ENCODE measurements around the gene CHRNA4. TPM values are rescaled to one million over a fixed set of nuclear protein-coding genes. Genes with fewer than 3 reads are reported as not detected.

The CHRNA4 gene
- total RNA-seq, 4 donors from 2014 or later = not detected

DNA sequence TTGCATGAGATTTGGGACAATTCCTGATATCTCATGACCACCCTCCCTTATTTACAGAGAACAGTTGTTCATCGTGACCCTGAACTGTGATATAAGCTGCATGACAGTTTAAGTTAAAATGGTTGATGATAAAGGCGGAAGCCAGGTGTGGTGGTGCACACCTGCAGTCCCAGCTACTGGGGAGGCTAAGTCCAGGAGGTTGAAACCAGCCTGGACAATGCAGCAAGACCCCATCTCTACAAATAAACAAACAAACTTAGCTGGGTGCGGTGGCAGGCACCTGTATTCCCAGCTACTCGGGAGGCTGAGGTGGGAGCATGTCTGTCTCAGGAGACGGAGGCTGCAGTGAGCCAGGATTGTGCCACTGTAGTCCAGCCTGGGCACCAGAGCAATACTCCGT, 44.1 kb downstream of the CHRNA4 start:
- Histone ChIP-seq H3K27me3 (no peaks in the 10 kb centered on the region), H3K36me3 (no peaks in the 10 kb centered on the region), H3K27ac (no peak overlapping the region), H3K4me3 (no peak overlapping the region), H3K9me3 (no peaks in the 10 kb centered on the region), H3K4me1 (no peaks in the 10 kb centered on the region)
- TF ChIP-seq, protein P1, sequence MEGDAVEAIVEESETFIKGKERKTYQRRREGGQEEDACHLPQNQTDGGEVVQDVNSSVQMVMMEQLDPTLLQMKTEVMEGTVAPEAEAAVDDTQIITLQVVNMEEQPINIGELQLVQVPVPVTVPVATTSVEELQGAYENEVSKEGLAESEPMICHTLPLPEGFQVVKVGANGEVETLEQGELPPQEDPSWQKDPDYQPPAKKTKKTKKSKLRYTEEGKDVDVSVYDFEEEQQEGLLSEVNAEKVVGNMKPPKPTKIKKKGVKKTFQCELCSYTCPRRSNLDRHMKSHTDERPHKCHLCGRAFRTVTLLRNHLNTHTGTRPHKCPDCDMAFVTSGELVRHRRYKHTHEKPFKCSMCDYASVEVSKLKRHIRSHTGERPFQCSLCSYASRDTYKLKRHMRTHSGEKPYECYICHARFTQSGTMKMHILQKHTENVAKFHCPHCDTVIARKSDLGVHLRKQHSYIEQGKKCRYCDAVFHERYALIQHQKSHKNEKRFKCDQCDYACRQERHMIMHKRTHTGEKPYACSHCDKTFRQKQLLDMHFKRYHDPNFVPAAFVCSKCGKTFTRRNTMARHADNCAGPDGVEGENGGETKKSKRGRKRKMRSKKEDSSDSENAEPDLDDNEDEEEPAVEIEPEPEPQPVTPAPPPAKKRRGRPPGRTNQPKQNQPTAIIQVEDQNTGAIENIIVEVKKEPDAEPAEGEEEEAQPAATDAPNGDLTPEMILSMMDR (IDR thresholded peaks at IDR 0.05) = no peak
- no peak for TF ChIP-seq POLR2A (IDR thresholded peaks at IDR 0.05)
- DNase-seq = no peak

DNA sequence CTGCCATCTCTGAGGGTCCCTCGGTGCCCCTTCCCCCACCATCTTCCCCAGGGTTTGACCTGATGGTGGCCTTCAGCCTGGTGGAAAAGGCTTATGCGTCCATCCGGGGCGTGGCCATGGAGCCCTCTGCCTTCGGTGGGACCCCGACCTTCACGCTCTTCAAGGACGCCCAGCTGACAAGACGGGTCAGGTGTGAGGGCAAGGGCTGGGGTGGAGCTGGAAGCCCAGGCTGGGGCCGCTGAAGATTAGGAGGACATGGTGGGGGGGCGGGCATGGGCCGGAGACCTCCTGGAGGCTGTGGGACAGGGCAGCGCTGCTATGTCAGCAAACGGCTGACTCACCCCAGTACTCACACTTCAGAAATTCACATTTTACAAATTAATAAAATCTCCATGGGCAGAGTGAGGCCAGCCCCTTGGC, 44.6 kb downstream of the CHRNA4 start:
- H3K27me3 ChIP-seq = no peaks in the 10 kb centered on the region
- no peaks in the 10 kb centered on the region for H3K9me3 ChIP-seq
- H3K27ac ChIP-seq = no peak overlapping the region
- H3K4me3 ChIP-seq = no peak overlapping the region
- TF ChIP-seq, protein P1 (IDR thresholded peaks at IDR 0.05) = no peak
- TF ChIP-seq POLR2A (IDR thresholded peaks at IDR 0.05) = no peak
- peak in 1 of 3 donors; percentile 35 for DNase-seq
- no peaks in the 10 kb centered on the region for H3K36me3 ChIP-seq
- H3K4me1 ChIP-seq = no peaks in the 10 kb centered on the region

DNA sequence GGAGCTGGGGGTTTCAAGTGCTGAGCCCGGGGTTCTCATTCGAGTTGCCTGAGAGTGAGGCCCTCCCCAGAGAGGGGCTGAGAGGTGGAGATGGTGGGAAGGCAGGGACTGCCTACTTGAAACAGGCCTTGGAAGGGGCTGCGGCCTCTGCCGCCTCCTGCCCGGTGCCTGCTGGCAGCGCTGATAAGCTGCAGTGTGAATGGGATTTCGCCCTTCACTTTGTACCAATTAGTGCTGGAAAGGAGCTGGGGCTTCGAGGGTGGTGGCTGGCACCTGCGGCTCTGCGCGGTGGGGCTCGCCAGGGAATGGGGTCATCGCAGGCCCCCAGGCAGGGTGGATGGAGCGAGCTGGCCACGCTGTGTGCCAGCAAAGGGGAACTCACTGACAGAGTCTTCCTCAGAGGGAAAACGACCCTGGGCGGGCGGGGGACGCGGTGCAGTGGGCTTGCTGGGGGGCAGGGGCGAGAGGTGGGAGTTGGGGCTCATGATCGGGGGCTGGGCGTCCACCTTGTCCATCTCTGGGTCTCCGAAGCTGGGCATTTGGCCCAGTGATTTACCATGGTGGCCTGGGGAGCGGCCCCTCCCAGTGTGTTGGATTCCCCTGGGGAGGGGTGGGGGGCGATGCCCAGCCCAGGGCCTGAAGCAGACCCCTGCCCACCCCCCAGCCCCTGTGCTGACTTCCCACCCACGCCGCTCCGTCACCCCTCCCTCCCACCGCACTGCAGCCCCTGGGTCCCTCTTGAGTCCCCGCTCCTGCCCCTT, 45.2 kb downstream of the CHRNA4 start:
- H3K9me3 ChIP-seq = no peaks in the 10 kb centered on the region
- no peaks in the 10 kb centered on the region for H3K36me3 ChIP-seq
- no peak overlapping the region for H3K4me3 ChIP-seq
- H3K4me1 ChIP-seq = no peaks in the 10 kb centered on the region
- no peaks in the 10 kb centered on the region for H3K27me3 ChIP-seq
- TF ChIP-seq, protein P1 (IDR thresholded peaks at IDR 0.05) = no peak
- TF ChIP-seq POLR2A (IDR thresholded peaks at IDR 0.05) = no peak
- no peak for DNase-seq
- no peak overlapping the region for H3K27ac ChIP-seq

DNA sequence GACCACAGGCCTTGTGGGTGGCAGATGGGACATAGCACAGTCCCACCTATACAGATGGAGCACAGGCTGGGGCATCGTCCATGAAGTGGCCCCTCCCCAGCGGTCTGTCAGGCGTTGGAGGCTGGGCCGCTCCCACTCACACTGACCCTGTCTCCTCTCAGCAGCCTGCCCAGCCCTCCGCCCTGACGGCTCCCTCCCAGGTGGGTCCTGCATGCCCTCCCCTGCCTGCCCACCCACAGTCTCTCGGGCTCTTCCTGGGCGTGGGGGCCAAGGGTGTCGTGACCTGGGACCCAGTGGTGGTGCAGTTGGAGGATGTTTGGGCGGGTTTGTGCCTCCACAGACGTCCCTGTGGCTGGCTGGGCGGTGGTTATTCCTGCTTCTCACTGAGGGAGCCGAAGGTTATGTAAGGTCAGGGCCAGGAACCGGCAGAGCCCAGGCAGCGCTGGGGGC, 45.9 kb downstream of the CHRNA4 start:
- no peaks in the 10 kb centered on the region for H3K4me1 ChIP-seq
- H3K36me3 ChIP-seq = no peaks in the 10 kb centered on the region
- no peaks in the 10 kb centered on the region for H3K9me3 ChIP-seq
- TF ChIP-seq POLR2A (IDR thresholded peaks at IDR 0.05) = no peak
- TF ChIP-seq, protein P1 (IDR thresholded peaks at IDR 0.05) = no peak
- no peak for DNase-seq
- H3K27ac ChIP-seq = no peak overlapping the region
- no peaks in the 10 kb centered on the region for H3K27me3 ChIP-seq
- H3K4me3 ChIP-seq = no peak overlapping the region

DNA sequence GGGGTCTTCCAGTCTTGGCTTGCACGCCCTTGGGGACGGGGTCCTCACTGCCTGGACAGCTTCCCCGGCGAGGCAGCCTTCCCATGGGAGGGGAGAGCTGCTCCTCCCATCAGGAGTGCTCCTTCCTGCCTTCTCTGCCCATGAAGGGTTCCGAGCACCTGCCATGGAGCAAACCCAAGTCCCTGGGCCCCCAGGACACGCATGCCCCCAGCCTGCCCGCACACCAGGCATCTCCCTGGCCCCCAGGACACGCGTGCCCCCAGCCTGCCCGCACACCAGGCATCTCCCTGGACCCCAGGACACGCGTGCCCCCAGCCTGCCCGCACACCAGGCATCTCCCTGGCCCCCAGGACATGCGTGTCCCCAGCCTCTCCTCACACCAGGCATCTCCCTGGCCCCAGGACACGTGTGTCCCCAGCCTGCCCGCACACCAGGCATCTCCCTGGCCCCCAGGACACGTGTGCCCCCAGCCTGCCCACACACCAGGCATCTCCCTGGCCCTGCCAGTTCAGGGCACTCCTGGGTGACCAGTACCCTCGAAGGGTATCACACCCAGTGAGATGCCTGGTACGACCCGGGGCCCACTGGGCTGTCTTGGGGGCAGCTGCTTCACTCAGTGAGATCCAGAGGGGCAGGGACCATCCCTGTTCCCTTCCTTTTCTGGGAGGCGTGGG, 46.4 kb downstream of the CHRNA4 start:
- H3K36me3 ChIP-seq = no peaks in the 10 kb centered on the region
- no peak for DNase-seq

More for the DNA sequence above, 46.4 kb downstream of the CHRNA4 start:
- TF ChIP-seq, protein P1 (IDR thresholded peaks at IDR 0.05) = no peak
- TF ChIP-seq POLR2A (IDR thresholded peaks at IDR 0.05) = no peak
- no peaks in the 10 kb centered on the region for H3K9me3 ChIP-seq
- no peaks in the 10 kb centered on the region for H3K27me3 ChIP-seq
- H3K4me1 ChIP-seq = no peaks in the 10 kb centered on the region
- no peak overlapping the region for H3K27ac ChIP-seq
- H3K4me3 ChIP-seq = no peak overlapping the region
